Measurements from ENCODE around the gene UBE2E2. TPM values are rescaled to one million over a fixed set of nuclear protein-coding genes. Genes with fewer than 3 reads are reported as not detected.

Gene UBE2E2
- total RNA-seq, 2 donors from 2014 or later: 1.2 to 7.6 TPM

- no peak overlapping the region for H3K4me3 ChIP-seq
- no peak for DNase-seq
Measured at GRCh38 chr3:23254282-23254681, 51.2 kb downstream of the UBE2E2 start.

DNA sequence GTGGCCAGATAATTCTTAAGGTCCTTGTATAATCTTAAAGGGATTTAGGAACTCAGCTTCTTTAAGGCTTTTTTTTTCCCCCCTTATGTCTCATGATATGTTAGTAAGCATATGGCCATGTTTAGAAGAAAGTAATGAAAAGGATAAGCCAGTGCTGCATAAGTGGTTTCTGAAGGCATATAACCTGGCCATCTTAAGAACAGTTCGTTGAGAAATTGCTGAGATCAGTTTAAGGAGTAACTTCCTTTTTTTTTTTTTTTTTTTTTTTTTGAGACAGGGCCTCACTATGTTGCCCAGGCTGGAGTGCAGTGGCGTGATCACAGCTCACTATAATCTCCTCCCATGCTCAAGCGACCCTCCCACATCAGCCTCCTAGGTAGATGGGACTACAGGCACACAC is 51.7 kb downstream of the UBE2E2 start:
- no peak overlapping the region for H3K9ac ChIP-seq (ENCODE audit: low read depth in 2 of 2, low read length in 2 of 2)
- no peaks in the 10 kb centered on the region for H3K4me1 ChIP-seq
- H3K4me3 ChIP-seq: no peak overlapping the region
- intact Hi-C loops (cut with DNase I): no loop called here
- H3K36me3 ChIP-seq: no peaks in the 10 kb centered on the region
- H3K27me3 ChIP-seq: no peaks in the 10 kb centered on the region
- no peak overlapping the region for H3K27ac ChIP-seq
- TF ChIP-seq CTCF (IDR thresholded peaks at IDR 0.05): no peak
- no peak for DNase-seq
- no peaks in the 10 kb centered on the region for H3K9me3 ChIP-seq

More at GRCh38 chr3:23254282-23254681, 51.2 kb downstream of the UBE2E2 start:
- Histone ChIP-seq H3K9ac (ENCODE audit: low read depth in 2 of 2, low read length in 2 of 2) (no peak overlapping the region), H3K4me1 (no peaks in the 10 kb centered on the region), H3K27ac (no peak overlapping the region), H3K36me3 (no peaks in the 10 kb centered on the region), H3K9me3 (no peaks in the 10 kb centered on the region), H3K27me3 (no peaks in the 10 kb centered on the region)
- intact Hi-C loops (cut with DNase I): no loop called here
- TF ChIP-seq CTCF (IDR thresholded peaks at IDR 0.05): no peak

DNA sequence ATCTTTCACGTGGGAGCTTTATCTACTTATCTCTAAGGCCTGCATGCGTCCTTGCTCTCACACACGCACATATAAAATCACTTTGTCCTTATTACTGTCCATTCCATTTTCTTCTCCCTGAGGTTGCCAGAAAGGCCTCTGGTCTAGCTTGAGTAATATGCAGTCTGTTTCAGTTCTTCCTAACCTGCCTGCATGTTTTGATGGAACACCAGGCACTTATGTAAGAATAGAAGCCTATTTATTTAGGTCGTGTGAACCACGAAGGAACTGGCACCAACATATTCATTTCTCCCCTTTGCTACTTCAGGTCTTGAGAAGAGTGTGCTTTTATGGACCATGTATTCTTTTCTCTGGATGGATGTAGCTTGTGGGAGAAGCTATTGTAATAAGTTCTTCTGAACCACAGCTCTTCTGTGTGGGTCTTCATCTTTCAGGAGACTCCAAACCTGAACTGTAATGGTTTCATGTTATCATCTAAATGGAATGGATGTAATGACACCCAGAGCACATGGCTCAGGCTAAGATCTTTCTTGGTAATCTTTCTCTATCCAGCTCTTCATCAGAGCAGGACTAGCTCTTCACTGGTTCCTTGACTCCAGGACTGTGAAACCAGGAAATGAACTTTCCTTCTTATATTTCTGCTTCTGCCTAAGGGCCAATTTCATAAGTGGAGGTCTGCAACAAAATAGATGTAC is 53.8 kb downstream of the UBE2E2 start:
- Histone ChIP-seq H3K36me3 (no peaks in the 10 kb centered on the region), H3K9ac (ENCODE audit: low read depth in 2 of 2, low read length in 2 of 2) (no peak overlapping the region), H3K27me3 (no peaks in the 10 kb centered on the region), H3K27ac (no peak overlapping the region), H3K4me1 (no peaks in the 10 kb centered on the region), H3K4me3 (no peak overlapping the region), H3K9me3 (no peaks in the 10 kb centered on the region)
- no peak for DNase-seq
- intact Hi-C loops (cut with DNase I): no loop called here
- no peak for TF ChIP-seq CTCF (IDR thresholded peaks at IDR 0.05)

GRCh38 chr3:23258110-23258509 is 55.0 kb downstream of the UBE2E2 start:
- H3K4me1 ChIP-seq: no peaks in the 10 kb centered on the region
- no peak overlapping the region for H3K9ac ChIP-seq (ENCODE audit: low read depth in 2 of 2, low read length in 2 of 2)
- no peaks in the 10 kb centered on the region for H3K36me3 ChIP-seq
- H3K4me3 ChIP-seq: no peak overlapping the region
- no peaks in the 10 kb centered on the region for H3K9me3 ChIP-seq
- TF ChIP-seq CTCF (IDR thresholded peaks at IDR 0.05): no peak
- DNase-seq: no peak
- H3K27ac ChIP-seq: no peak overlapping the region
- intact Hi-C loops (cut with DNase I): no loop called here
- H3K27me3 ChIP-seq: no peaks in the 10 kb centered on the region

DNA sequence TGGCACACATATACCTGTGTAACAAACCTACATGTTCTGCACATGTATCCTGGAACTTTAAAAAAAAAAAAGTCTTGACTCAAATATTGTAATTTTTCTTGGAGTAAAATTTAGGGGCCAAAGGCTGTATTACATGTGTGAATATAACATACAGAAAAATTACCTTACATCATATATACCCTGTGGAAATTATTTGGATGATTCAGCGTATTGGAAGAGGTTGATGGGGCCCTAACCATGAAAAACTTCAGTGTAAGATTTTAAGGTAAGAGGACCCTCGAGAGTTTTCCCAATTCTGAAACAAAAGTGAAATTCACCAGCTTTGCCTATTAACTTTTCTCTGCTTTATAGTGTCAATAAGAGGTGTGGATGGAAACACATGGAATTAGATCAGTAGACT is 56.4 kb downstream of the UBE2E2 start:
- H3K27me3 ChIP-seq: no peaks in the 10 kb centered on the region
- H3K27ac ChIP-seq: no peak overlapping the region
- no peak for DNase-seq
- intact Hi-C loops (cut with DNase I): no loop called here
- no peak for TF ChIP-seq CTCF (IDR thresholded peaks at IDR 0.05)
- no peak overlapping the region for H3K4me3 ChIP-seq
- no peak overlapping the region for H3K9ac ChIP-seq (ENCODE audit: low read depth in 2 of 2, low read length in 2 of 2)
- H3K4me1 ChIP-seq: no peaks in the 10 kb centered on the region
- no peaks in the 10 kb centered on the region for H3K36me3 ChIP-seq
- no peaks in the 10 kb centered on the region for H3K9me3 ChIP-seq
